HG03432 (cell line): ENCODE data around the gene MYH6.
"Not testable (repeated sequence)": the region's sequence is repeated elsewhere in the genome, so short reads cannot be mapped to it uniquely, and the experiment has no call there.

Source experiments
- ATAC-seq: cut with Tn5 transposase; IDR thresholded peaks from one replicate; pipeline ENCODE4 v1.9.1; 2021; ENCODE audit warnings: mild to moderate bottlenecking, moderate library complexity; ENCODE audit not compliant: unreplicated experiment

Gene MYH6

GRCh38 chr14:23415821-23416778 is 8.0 kb upstream of the MYH6 start:
- no peak for ATAC-seq

GRCh38 chr14:23414906-23415820 is 7.1 kb upstream of the MYH6 start:
- no peak for ATAC-seq

- ATAC-seq = no peak
Observed at GRCh38 chr14:23414254-23414653, 6.2 kb upstream of the MYH6 start.

- no peak for ATAC-seq
Observed at GRCh38 chr14:23413681-23414080, 5.6 kb upstream of the MYH6 start.

- no peak for ATAC-seq
Observed at GRCh38 chr14:23411563-23412525, 3.8 kb upstream of the MYH6 start.

- ATAC-seq = no peak
Observed at GRCh38 chr14:23409966-23410635, 2.0 kb upstream of the MYH6 start.

GRCh38 chr14:23409475-23409874 is 1.4 kb upstream of the MYH6 start:
- ATAC-seq = no peak

GRCh38 chr14:23408307-23408630 is 196 bp upstream of the MYH6 start:
- no peak for ATAC-seq

GRCh38 chr14:23406725-23407355 is 1.2 kb downstream of the MYH6 start:
- no peak for ATAC-seq

GRCh38 chr14:23406244-23406643 is 1.8 kb downstream of the MYH6 start:
- ATAC-seq = peak; percentile 61

GRCh38 chr14:23405516-23406025 is 2.5 kb downstream of the MYH6 start:
- ATAC-seq = no peak

- no peak for ATAC-seq
Observed at GRCh38 chr14:23405096-23405495, 3.0 kb downstream of the MYH6 start.

- ATAC-seq = no peak
Observed at GRCh38 chr14:23404331-23404900, 3.7 kb downstream of the MYH6 start.

GRCh38 chr14:23403908-23404307 is 4.2 kb downstream of the MYH6 start:
- no peak for ATAC-seq

- no peak for ATAC-seq
Observed at GRCh38 chr14:23403139-23403438, 5.0 kb downstream of the MYH6 start.

GRCh38 chr14:23402296-23403138 is 5.6 kb downstream of the MYH6 start:
- no peak for ATAC-seq

GRCh38 chr14:23401291-23401690 is 6.8 kb downstream of the MYH6 start:
- no peak for ATAC-seq

GRCh38 chr14:23400496-23401149 is 7.5 kb downstream of the MYH6 start:
- ATAC-seq = not testable (repeated sequence)
